ENCODE measurements around the gene EBNA1BP2.

EBNA1BP2 gene

DNA sequence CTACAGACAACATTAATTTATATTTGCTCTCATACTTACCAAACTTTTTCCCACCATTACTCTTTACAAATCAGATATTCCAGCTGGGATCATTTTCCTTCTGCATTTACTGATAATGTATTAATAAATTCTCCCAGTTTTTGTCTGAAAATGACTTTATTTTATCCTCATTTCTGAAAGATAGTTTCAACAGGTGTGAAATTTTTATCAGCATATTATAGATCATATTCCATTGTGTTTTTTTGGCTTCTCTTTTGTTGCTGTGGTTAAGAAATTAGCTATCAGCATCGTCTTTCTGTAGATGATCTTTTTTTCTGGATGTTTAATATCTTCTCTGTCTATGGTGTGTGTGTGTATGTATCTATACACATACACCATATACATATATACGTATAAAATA lies 2.8 kb upstream of the EBNA1BP2 start:
- ChIA-PET CTCF (no interaction called here), POLR2A (no interaction called here)
- TF ChIP-seq, protein P1, sequence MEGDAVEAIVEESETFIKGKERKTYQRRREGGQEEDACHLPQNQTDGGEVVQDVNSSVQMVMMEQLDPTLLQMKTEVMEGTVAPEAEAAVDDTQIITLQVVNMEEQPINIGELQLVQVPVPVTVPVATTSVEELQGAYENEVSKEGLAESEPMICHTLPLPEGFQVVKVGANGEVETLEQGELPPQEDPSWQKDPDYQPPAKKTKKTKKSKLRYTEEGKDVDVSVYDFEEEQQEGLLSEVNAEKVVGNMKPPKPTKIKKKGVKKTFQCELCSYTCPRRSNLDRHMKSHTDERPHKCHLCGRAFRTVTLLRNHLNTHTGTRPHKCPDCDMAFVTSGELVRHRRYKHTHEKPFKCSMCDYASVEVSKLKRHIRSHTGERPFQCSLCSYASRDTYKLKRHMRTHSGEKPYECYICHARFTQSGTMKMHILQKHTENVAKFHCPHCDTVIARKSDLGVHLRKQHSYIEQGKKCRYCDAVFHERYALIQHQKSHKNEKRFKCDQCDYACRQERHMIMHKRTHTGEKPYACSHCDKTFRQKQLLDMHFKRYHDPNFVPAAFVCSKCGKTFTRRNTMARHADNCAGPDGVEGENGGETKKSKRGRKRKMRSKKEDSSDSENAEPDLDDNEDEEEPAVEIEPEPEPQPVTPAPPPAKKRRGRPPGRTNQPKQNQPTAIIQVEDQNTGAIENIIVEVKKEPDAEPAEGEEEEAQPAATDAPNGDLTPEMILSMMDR (IDR thresholded peaks at IDR 0.05; ENCODE audit: control extremely low read depth, extremely low read depth, low read depth, missing control alignments) = no peak
- no peak for DNase-seq (ENCODE audit: extremely low spot score)

DNA sequence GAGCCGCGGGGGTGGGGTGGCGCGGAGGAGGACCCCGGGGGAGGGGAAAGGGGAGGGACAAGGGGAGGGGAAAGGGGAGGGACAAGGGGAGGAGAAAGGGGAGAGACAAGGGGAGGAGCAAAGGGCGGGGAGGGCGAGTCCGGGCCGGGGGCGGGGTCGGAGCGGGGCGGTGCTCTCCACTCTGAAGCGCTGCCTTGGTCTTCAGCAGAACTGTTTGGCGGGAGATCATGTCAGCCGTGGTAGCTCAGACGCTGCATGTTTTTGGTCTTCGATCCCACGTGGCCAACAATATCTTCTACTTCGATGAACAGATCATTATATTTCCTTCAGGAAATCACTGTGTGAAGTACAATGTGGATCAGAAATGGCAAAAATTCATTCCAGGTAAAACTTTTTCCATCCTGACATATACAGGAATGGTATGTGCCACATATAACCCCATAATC lies 460 bp upstream of the EBNA1BP2 start:
- peak; percentile 94 for DNase-seq (ENCODE audit: extremely low spot score)
- CTCF ChIA-PET = interaction anchor here (1.3 kb wide), 1 partner anchor 394 kb away, joined by 3 read pairs; no protein-coding TSS in a partner anchor

DNA sequence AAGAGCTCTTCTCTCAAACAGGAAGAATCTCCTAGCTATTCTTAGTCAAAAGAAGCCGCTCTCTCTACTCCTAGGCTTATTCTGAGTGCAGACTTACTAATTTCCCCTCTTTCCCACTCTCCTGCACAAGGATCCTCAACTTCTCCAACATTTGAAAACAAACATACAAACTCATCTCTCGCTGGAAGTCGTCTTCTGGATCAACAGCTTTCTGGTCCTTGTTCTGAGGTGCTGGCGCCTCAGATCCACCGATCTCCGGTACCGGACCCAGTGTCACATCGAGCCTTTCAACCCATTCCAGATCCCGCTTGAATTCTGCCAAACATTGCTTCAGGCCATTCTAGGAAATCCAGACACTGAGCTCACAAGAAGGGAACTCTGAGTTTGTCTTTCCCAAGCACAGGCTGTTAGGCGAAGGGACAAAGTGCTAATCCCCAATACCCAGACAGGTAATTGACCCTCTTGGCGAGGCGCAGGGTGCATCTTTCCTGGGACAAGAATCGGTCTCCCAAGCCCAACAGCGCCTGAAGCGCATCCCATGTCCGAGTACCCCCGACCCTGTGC lies 696 bp downstream of the EBNA1BP2 start:
- POLR2A ChIA-PET = no interaction called here

More for the DNA sequence above, 460 bp upstream of the EBNA1BP2 start:
- POLR2A ChIA-PET = interaction anchor here (0.5 kb wide), 1 partner anchor 319 kb away, joined by 5 read pairs; no protein-coding TSS in a partner anchor
- TF ChIP-seq, protein P1 (IDR thresholded peaks at IDR 0.05; ENCODE audit: control extremely low read depth, extremely low read depth, low read depth, missing control alignments) = no peak

DNA sequence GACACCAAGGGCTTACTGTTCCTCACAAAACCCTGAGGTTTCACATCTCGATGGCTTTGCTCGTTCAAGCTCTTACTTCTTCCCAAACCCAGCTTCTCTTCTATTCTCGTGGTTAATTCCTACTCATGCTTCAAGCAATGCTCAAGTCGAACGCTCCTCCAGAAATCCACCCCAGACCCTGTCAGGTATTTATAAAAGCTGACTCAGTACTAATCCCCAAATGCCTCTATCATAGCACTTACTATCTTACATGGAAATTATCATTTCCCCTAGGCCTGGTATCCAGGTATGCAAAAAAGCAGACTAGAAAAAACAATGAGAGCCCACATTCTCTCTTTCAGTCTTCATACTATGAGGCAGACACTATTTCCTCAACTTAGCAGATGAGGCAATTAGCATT lies 6.3 kb downstream of the EBNA1BP2 start:
- CTCF ChIA-PET = interaction anchor here (1.4 to 1.8 kb wide), 2 partner anchors 13 to 28 kb away, joined by 4 to 5 read pairs; no protein-coding TSS in a partner anchor
- TF ChIP-seq, protein P1 (IDR thresholded peaks at IDR 0.05; ENCODE audit: control extremely low read depth, extremely low read depth, low read depth, missing control alignments) = no peak
- POLR2A ChIA-PET = no interaction called here
- no peak for DNase-seq (ENCODE audit: extremely low spot score)

More for the DNA sequence above, 696 bp downstream of the EBNA1BP2 start:
- TF ChIP-seq, protein P1 (IDR thresholded peaks at IDR 0.05; ENCODE audit: control extremely low read depth, extremely low read depth, low read depth, missing control alignments) = no peak
- DNase-seq (ENCODE audit: extremely low spot score) = no peak
- CTCF ChIA-PET = interaction anchor here (1.3 to 2.0 kb wide), 3 partner anchors 27 to 393 kb away, joined by 3 to 5 read pairs (median 4); no protein-coding TSS in a partner anchor

DNA sequence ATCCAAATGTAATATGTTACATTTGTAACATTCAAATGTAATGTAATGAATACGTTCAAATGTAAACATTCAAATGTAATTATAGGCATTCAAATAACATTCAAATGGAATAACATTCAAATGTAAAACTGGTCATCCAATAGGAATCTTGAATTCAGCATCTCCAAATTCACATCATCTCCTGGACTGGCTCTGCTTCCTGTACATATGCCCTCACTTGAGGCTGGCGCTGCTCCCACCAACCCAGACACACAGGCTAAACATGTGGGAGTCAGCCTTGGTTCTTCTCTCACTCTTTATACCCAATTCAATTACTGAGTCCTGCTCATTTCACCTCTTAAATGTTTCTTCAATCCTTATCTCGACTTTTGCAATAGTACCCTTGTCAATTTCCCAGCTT lies 6.9 kb downstream of the EBNA1BP2 start:
- POLR2A ChIA-PET = no interaction called here
- no peak for DNase-seq (ENCODE audit: extremely low spot score)
- CTCF ChIA-PET = interaction anchor here (1.4 to 1.8 kb wide), 2 partner anchors 13 to 29 kb away, joined by 4 to 5 read pairs; no protein-coding TSS in a partner anchor
- TF ChIP-seq, protein P1 (IDR thresholded peaks at IDR 0.05; ENCODE audit: control extremely low read depth, extremely low read depth, low read depth, missing control alignments) = no peak

DNA sequence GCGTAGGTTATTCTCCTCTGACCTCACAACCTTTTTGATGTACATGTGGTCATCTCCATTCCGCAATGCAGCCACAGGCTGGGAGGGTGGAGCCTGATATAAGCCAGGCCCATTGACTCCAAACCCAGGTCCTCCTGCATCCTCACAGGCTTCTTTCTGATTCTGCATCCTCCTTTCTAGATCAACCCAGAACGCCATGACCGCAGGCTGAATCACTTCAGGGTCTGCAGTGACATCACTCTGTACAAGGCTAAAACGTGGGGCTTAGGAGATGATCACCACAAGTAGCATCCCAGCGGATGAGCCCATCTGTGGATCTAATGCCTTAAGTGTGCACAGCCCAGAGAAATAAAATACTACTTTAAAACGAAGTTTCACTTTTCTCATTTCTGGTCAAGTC lies 16.1 kb downstream of the EBNA1BP2 start:
- TF ChIP-seq, protein P1 (IDR thresholded peaks at IDR 0.05; ENCODE audit: control extremely low read depth, extremely low read depth, low read depth, missing control alignments) = no peak
- DNase-seq (ENCODE audit: extremely low spot score) = no peak
- ChIA-PET POLR2A (no interaction called here), CTCF (interaction anchor here (0.9 to 1.5 kb wide), 2 partner anchors 10 to 14 kb away, joined by 3 read pairs; no protein-coding TSS in a partner anchor)
